Stimulated activated effector memory CD8-positive, alpha-beta T cell treated with anti-CD3 and anti-CD28 coated beads, Interleukin-12 subunit alpha, Interleukin-12 subunit beta, amount 100 ng/mL, for 72 hours (primary cell): ENCODE results near the gene ADAMTSL1.
A peak's percentile ranks its signal among the peaks of the same experiment; 100 is the strongest.

Experiments used
- ATAC-seq: fragments of 150-1000 bp; cut with Tn5 transposase; 2 replicates; pipeline ENCODE4 v1.10.0; 2021
- DNase-seq, 2 donors: peaks; one replicate each; pipeline ENCODE4 v3.0.0; 2021 to 2022; ENCODE audit warnings: low spot score in 2 of 2
- H3K27ac Mint-ChIP-seq: one replicate; pipeline ENCODE4 v1.8.0; 2022; ENCODE audit warnings: mild to moderate bottlenecking, mixed read lengths
- H3K36me3 Mint-ChIP-seq: one replicate; pipeline ENCODE4 v1.8.0; 2022; ENCODE audit warnings: mild to moderate bottlenecking, mixed read lengths
- H3K4me1 Mint-ChIP-seq: one replicate; pipeline ENCODE4 v1.8.0; 2022; ENCODE audit warnings: mixed read lengths
- H3K4me3 Mint-ChIP-seq: one replicate; pipeline ENCODE4 v1.8.0; 2022; ENCODE audit warnings: mild to moderate bottlenecking, mixed read lengths
- H3K9me3 Mint-ChIP-seq: one replicate; pipeline ENCODE4 v1.8.0; 2022; ENCODE audit warnings: mixed read lengths

Gene ADAMTSL1

DNA sequence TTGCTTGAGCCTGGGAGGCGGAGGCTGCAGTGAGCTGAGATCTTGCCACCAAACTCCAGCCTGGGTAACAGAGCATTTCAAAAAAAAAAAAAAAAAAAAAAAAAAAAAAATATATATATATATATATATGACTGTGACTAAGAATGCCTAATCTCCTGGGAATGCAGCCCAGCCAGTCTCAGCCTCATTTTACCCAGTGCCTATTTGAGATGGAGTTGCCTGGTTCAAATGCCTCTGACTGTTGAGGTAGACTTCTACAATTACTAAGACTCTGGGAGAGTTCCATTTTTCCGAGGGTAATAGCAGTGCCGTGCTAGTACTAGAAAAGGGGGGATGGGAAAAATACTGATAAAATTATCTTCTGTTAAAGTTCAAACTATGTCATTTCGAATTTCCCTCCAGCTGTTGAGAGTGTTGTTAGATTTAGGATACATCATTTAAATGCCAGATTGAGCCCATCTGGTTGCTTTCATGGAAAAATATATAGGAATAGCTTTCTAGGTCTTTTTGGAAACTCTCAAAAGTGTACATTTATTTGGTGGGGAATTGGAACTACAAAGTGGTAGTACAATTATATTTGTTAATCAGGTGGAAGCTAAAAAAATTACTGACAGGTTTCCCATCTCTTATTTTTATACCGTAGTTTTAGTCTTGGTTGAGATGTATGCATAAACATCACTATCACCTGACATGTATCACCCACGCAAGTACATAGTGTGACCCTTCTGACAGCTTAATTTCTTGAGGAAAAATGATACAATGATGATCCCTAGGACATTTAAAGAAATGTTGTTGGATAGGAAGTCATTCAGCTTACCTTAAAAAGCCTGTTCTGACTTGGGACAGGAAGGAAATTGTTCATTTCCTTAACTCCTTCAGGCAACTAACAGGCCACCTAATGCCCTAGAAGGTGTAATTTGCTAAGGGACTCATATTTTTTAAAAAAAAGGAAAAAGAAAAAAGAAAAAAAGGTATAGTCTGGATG is 214.9 kb downstream of the ADAMTSL1 start:
- Mint-ChIP-seq H3K27ac (no peak overlapping the region), H3K4me3 (no peak overlapping the region), H3K9me3 (peaks cover 3% of the 10 kb centered on the region), H3K4me1 (no peaks in the 10 kb centered on the region), H3K36me3 (no peaks in the 10 kb centered on the region)
- DNase-seq (no peak), ATAC-seq (no peak)

DNA sequence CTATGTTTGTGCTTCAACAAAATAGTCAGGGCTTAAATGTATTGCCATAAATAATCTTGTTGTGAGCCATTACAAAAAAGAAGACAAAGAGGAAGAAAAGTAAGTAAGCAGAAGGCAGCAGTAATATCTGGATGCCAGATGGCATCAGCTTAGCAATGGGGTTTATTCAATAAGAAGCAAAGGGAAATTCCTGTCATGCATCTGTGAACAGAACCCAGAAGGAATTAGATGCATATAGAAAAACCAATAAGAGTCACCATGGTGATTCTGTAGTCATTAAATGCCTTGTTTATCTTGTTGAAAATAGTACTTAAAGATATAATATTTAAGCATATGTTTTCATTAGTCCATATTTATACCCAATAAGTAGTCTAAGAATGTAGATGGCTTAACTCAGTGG is 216.0 kb downstream of the ADAMTSL1 start:
- no peak for ATAC-seq
- no peak overlapping the region for H3K4me3 Mint-ChIP-seq
- no peaks in the 10 kb centered on the region for H3K36me3 Mint-ChIP-seq
- H3K27ac Mint-ChIP-seq = no peak overlapping the region
- H3K4me1 Mint-ChIP-seq = no peaks in the 10 kb centered on the region
- DNase-seq = no peak
- H3K9me3 Mint-ChIP-seq = peaks cover 4% of the 10 kb centered on the region

DNA sequence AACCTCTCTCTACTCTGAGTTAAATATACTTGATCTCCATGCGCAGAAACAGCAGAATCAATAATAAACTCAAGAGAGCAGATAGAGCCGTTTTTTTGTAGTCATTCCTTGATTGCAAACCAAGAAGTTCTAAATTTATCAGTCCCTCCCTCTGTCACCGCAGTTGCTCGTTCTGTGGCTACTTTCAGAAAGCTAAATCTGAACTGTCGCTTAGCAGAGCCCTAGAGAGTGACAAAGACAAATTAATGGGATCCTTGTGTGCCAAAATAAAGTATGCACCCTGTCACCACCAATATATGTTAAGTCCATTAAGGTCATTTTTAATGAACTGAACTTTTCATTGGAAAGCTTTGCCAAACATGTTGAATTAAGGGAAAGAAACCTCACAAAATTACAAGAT is 218.3 kb downstream of the ADAMTSL1 start:
- ATAC-seq (no peak), DNase-seq (no peak)
- Mint-ChIP-seq H3K4me3 (no peak overlapping the region), H3K36me3 (no peaks in the 10 kb centered on the region), H3K27ac (no peak overlapping the region), H3K4me1 (no peaks in the 10 kb centered on the region), H3K9me3 (peaks cover 10% of the 10 kb centered on the region)

DNA sequence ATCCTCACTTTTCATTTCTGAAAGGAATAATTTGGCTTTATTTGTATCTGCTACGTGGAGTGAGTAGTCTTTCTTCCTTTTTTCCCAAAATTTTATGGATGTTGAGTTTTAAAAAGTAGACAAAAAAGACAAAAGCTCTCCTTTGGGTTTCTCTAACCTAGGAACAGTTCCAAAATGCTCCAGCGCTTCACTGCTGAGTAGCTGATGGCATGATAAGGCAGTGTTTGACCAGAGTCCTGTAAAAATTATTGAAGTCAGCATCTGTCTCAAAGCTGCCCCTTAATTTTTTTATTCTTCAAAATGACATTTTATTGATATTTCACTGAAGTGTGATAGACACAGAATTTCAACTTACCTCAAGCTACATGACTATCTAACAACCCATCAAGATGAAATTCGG is 219.0 kb downstream of the ADAMTSL1 start:
- Mint-ChIP-seq H3K27ac (no peak overlapping the region), H3K9me3 (peaks cover 10% of the 10 kb centered on the region), H3K4me3 (no peak overlapping the region), H3K36me3 (no peaks in the 10 kb centered on the region), H3K4me1 (no peaks in the 10 kb centered on the region)
- DNase-seq (no peak), ATAC-seq (no peak)

DNA sequence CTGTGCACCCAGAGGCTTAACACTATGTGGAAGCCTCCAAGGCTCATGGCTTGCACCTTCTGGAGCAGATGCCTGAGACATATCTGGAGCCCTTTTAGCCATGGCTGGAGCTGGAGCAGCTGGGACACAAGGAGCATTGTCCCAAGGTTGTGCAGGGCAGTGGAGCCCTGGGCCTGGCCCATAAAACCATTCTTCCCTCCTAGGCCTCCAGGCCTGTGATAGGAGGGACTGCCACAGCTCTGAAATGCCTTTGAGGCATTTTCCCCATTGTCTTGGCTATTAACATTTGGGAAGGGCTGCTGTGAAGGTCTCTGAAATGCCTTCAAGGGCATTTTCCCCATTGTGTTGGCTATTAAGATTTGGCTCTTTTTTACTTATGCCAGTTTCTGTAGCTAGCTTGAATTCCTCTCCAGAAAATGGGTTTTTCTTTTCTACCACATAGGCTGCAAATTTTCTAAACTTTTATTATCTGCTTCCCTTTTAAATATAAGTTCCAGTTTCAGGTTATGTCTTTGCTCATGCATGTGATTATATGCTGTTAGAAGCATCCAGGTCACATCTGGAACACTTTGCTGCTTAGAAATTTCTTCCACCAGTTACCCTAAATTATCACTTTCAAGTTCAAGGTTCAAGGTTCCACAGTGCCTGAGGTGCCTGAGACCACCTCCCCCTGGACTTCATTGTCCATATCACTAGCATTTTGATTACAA is 221.2 kb downstream of the ADAMTSL1 start:
- Mint-ChIP-seq H3K9me3 (peaks cover 10% of the 10 kb centered on the region), H3K4me3 (no peak overlapping the region), H3K27ac (no peak overlapping the region), H3K36me3 (no peaks in the 10 kb centered on the region), H3K4me1 (no peaks in the 10 kb centered on the region)
- DNase-seq (no peak), ATAC-seq (no peak)

DNA sequence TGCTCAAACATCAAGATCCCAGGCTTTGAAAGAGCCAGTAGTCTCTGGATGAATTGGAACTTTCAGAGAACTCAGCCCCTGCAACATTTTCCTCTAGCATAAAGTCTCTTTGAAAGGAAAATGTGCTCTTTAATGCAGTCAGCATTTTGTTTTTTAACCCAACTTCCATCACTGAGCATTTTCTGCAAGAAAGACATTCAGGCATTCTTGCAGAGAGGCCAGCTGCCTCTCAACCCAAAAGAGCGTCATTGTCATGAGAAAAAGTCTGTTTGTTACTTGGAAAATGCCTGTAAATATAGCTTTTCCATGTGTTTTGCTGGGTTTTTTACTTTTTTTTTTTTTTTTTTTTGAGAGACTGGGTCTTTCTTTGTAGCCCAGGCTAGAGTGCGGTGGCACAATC is 225.0 kb downstream of the ADAMTSL1 start:
- Mint-ChIP-seq H3K4me1 (no peaks in the 10 kb centered on the region), H3K9me3 (peaks cover 11% of the 10 kb centered on the region), H3K36me3 (no peaks in the 10 kb centered on the region), H3K27ac (no peak overlapping the region), H3K4me3 (no peak overlapping the region)
- ATAC-seq (no peak), DNase-seq (no peak)

DNA sequence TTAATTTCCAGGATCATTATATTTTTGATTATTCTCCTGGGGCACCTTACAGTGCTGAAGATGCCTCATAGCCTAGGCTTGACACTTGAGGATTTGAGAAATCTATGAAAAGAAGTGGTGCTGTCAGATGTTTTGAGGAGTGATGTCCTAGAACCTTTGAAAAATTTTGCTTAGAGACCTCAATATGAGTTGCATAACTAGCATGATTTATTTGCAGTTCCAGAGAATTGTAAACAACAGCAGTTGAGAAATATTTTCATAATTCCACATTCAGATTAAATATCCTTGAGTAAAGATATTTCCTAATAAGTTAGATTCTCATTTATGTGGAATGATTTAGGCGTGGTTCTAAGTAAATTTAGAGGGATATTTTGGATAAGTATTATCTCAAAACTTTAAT is 225.8 kb downstream of the ADAMTSL1 start:
- H3K4me3 Mint-ChIP-seq = no peak overlapping the region
- ATAC-seq (no peak), DNase-seq (no peak)
- no peaks in the 10 kb centered on the region for H3K4me1 Mint-ChIP-seq
- H3K36me3 Mint-ChIP-seq = no peaks in the 10 kb centered on the region
- H3K27ac Mint-ChIP-seq = no peak overlapping the region
- peaks cover 11% of the 10 kb centered on the region for H3K9me3 Mint-ChIP-seq

DNA sequence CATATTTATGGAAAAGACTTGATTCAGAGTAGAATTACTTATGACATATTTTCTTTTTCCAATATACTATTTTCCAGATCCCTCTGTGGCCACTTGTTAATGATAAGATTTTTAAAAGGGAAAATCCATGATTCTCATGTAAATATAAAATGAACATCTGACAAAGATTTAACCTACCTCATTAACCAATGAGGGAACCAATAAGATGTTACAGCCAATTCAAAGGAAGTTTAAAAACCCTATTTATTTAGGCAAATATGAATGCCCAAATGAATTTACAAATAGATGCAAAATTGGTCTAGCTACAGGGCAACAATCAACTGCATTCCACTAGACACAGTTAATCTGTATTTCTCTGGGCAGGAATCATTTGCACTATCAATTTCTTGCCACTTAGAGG is 226.8 kb downstream of the ADAMTSL1 start:
- no peak for DNase-seq
- no peak for ATAC-seq
- Mint-ChIP-seq H3K4me3 (no peak overlapping the region), H3K9me3 (peaks cover 6% of the 10 kb centered on the region), H3K36me3 (no peaks in the 10 kb centered on the region), H3K4me1 (no peaks in the 10 kb centered on the region), H3K27ac (no peak overlapping the region)

DNA sequence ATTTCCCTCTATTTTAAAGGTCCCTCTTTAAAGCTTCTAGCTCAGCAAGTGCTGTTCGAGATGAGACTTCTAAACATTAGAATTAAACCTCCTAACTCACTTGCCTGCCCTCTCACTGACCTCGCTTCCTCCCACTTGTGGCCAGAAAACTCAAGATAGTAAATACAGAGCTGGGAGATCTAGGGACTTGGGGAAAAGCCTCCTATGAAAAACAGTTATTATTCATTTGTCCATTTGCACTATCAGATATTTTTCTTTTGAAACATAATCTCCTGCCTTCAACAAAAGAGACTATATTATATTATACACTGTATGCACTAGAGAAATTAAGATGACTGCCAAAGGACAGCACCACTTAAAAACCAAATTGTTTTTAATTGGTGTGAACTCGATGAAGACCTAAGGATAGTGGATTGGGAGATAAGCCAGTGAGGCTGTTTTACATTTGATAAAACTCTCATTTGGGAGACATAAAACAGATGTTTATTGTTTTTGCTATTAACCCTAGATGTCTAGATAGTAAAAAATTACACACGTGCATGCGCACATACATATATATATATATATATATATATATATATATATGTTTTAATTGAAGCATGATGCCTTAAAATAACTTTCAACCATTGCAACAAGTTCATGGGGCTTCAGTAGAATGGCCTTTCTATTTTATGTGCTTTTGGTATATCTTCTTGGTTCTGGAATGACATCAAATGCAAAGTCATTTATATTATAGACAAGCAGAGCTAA is 229.4 kb downstream of the ADAMTSL1 start:
- DNase-seq (no peak), ATAC-seq (no peak)
- H3K4me1 Mint-ChIP-seq = no peaks in the 10 kb centered on the region
- H3K4me3 Mint-ChIP-seq = no peak overlapping the region
- peaks cover 5% of the 10 kb centered on the region for H3K9me3 Mint-ChIP-seq
- H3K27ac Mint-ChIP-seq = no peak overlapping the region
- H3K36me3 Mint-ChIP-seq = no peaks in the 10 kb centered on the region

DNA sequence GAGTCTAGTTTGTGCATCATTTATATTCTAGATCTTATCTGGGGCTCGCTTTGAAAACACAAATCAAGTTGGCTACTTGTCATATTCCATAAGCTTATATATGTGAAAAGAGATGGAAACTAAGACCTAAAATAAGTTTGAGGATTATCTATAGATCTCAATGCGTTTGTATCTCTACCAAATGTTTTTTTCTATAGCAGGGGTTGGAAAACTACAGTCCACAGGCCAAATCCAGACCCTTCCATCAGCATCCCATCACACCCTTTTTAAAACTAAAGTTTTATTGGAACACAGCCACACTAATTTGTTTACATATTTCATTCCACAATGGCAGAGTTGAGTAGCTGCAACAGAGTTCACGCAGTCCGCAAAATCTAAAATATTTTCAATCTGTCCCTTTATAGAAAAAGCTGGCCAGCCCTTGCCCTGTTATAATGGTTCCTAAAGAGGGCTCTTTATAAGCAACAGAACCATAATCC is 230.0 kb downstream of the ADAMTSL1 start:
- no peak overlapping the region for H3K27ac Mint-ChIP-seq

DNA sequence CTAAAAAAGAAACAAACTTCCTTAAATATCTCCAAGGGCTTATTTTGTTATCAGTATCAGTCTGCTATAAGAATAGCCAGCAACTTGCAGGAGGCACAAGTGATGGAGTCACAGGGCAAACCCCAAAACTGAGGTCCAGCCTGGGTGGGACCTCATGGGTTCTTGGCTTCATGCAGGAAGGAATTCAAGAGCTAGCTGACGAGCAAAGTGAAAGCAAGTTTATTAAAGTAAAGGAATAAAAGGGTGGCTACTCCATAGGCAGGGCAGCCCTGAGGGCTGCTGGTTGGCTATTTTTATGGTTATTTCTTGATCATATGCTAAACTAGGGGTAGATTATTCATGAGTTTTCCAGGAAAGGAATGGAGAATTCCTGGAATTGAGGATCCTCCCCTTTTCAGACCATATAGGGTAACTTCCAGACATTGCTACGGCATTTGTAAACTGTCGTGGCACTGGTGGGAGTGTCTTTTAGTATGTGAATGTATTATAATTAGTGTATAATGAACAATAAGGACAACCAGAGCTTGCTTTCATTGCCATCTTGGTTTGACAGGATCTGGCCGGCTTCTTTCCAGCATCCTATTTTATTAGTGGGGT is 231.9 kb downstream of the ADAMTSL1 start:
- Mint-ChIP-seq H3K27ac (no peak overlapping the region), H3K4me3 (no peak overlapping the region), H3K9me3 (peaks cover 5% of the 10 kb centered on the region), H3K4me1 (no peaks in the 10 kb centered on the region), H3K36me3 (no peaks in the 10 kb centered on the region)
- ATAC-seq = no peak
- DNase-seq = no peak

More for the DNA sequence above, 230.0 kb downstream of the ADAMTSL1 start:
- no peaks in the 10 kb centered on the region for H3K4me1 Mint-ChIP-seq
- H3K9me3 Mint-ChIP-seq = peaks cover 5% of the 10 kb centered on the region
- DNase-seq (no peak), ATAC-seq (no peak)
- no peak overlapping the region for H3K4me3 Mint-ChIP-seq
- no peaks in the 10 kb centered on the region for H3K36me3 Mint-ChIP-seq

DNA sequence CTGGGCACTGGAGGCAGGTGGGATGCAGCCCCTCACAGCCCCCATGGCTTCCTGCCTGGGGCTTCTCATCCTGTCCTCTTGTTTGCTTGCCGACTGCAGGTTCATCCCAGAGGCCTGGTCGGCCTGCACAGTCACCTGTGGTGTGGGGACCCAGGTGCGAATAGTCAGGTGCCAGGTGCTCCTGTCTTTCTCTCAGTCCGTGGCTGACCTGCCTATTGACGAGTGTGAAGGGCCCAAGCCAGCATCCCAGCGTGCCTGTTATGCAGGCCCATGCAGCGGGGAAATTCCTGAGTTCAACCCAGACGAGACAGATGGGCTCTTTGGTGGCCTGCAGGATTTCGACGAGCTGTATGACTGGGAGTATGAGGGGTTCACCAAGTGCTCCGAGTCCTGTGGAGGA is 232.7 kb downstream of the ADAMTSL1 start:
- DNase-seq = no peak
- Mint-ChIP-seq H3K4me1 (no peaks in the 10 kb centered on the region), H3K27ac (no peak overlapping the region), H3K9me3 (peaks cover 2% of the 10 kb centered on the region), H3K4me3 (no peak overlapping the region), H3K36me3 (no peaks in the 10 kb centered on the region)
- peak; percentile 11 for ATAC-seq

DNA sequence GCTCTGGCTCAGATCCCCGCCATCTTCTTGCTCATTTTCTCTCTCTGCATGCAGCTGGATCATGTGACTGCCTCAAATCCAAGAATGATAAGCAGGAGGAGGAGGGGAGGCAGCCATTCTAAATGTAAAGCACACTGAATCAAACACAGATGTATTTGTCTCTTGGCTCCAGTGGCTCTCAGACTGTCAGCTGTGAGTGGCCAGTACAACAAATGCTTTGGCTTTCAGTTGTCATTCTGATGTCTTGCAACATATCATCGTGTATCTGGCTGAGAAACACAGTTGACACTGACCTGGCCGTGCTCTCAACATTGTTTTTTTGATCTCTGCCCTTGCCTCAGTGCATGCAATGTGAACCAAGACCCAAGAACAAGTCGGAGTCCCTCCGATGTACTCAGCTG is 233.1 kb downstream of the ADAMTSL1 start:
- no peak overlapping the region for H3K4me3 Mint-ChIP-seq
- no peaks in the 10 kb centered on the region for H3K36me3 Mint-ChIP-seq
- H3K9me3 Mint-ChIP-seq = no peaks in the 10 kb centered on the region
- ATAC-seq (no peak), DNase-seq (no peak)
- no peaks in the 10 kb centered on the region for H3K4me1 Mint-ChIP-seq
- H3K27ac Mint-ChIP-seq = no peak overlapping the region

DNA sequence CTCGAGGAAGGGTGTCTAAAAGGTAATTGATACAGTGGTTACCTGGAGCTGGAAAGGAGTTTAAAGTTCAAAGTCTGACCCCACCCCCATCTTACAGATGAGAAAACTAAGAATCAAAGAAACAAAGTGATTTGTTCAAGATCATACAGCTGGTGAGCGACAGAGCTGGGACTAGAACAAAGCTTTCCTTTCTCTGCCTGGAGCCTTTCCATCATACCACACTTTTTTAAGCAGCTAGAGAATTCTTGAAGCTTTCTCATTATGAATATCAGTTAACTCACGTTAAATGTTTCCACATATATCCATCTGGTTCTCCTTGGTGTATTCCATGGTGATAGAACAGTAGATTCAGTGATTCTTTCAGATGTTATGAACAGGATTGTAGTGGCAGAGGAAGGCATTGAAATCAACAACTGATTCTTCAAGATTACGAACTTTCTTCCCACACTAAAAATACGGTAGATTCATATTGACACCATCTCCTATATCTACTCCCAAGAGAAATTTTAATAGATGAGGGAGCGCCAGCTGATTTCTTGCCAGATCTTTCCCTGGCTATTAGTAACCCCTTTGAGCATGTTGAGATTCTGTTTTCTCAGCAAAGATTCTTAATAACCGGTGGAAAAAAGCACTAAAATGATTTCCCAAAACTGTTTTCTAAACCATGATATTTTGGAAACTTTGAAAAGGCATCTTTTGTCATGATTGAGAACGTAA is 233.7 kb downstream of the ADAMTSL1 start:
- Mint-ChIP-seq H3K4me1 (no peaks in the 10 kb centered on the region), H3K9me3 (no peaks in the 10 kb centered on the region), H3K4me3 (no peak overlapping the region), H3K27ac (no peak overlapping the region), H3K36me3 (no peaks in the 10 kb centered on the region)
- no peak for ATAC-seq
- no peak for DNase-seq
